OCI-LY1 (cell line): ENCODE measurements around the gene HOXA2.

ENCODE experiments used
- H2AFZ ChIP-seq: fragments of 200-600 bp; sonication (generic), shearing (Covaris generic); 2 replicates; pipeline ENCODE4 v1.6.0; 2014; ENCODE audit warnings: antibody characterized with exemption, mild to moderate bottlenecking, low read length
- H3F3A ChIP-seq: fragments of 200-600 bp; sonication (generic), shearing (Covaris generic); 2 replicates; pipeline ENCODE4 v1.6.0; 2014; ENCODE audit warnings: mild to moderate bottlenecking, antibody characterized with exemption, low read length, moderate library complexity; ENCODE audit not compliant: insufficient read depth
- H3K27ac ChIP-seq: fragments of 200-600 bp; sonication (generic); 2 replicates; pipeline ENCODE4 v1.5.1; 2014; ENCODE audit warnings: low read length, mixed run types, mild to moderate bottlenecking, low read depth; ENCODE audit not compliant: poor library complexity, severe bottlenecking
- H3K27me3 ChIP-seq: fragments of 200-600 bp; sonication (generic); 2 replicates; pipeline ENCODE4 v1.6.0; 2014; ENCODE audit warnings: antibody characterized with exemption, mild to moderate bottlenecking, low read length, moderate library complexity; ENCODE audit not compliant: insufficient read depth
- H3K36me3 ChIP-seq: fragments of 200-600 bp; sonication (generic); 2 replicates; pipeline ENCODE4 v1.6.1; 2014; ENCODE audit warnings: mild to moderate bottlenecking, antibody characterized with exemption, low read length, moderate library complexity, mixed read lengths; ENCODE audit not compliant: insufficient read depth
- H3K4me1 ChIP-seq: fragments of 200-600 bp; sonication (generic); 2 replicates; pipeline ENCODE4 v1.5.1; 2014; ENCODE audit warnings: mild to moderate bottlenecking, low read length, moderate library complexity; ENCODE audit not compliant: insufficient read depth, severe bottlenecking
- H3K4me2 ChIP-seq: fragments of 200-600 bp; sonication (generic), shearing (Covaris generic); 2 replicates; pipeline ENCODE4 v1.6.1; 2014; ENCODE audit warnings: low read length
- H3K4me3 ChIP-seq: fragments of 200-600 bp; sonication (generic); 2 replicates; pipeline ENCODE4 v1.5.1; 2014; ENCODE audit warnings: low read length, low read depth, mild to moderate bottlenecking, mixed read lengths; ENCODE audit not compliant: poor library complexity, severe bottlenecking
- H3K79me2 ChIP-seq: fragments of 200-600 bp; shearing (Covaris generic); 2 replicates; pipeline ENCODE4 v1.6.1; 2016; ENCODE audit warnings: mixed run types, low read length, mixed read lengths; ENCODE audit not compliant: insufficient read depth
- H3K9ac ChIP-seq: fragments of 200-600 bp; sonication (generic), shearing (Covaris generic); 2 replicates; pipeline ENCODE4 v1.6.1; 2014; ENCODE audit warnings: mild to moderate bottlenecking, low read length, mixed read lengths
- H3K9me2 ChIP-seq: fragments of 200-600 bp; sonication (generic), shearing (Covaris generic); 2 replicates; pipeline ENCODE4 v1.6.1; 2014; ENCODE audit warnings: low read depth, mild to moderate bottlenecking, low read length, mixed read lengths
- H3K9me3 ChIP-seq: fragments of 200-600 bp; shearing (Covaris generic); 2 replicates; pipeline ENCODE4 v1.6.1; 2014; ENCODE audit warnings: low read length, mixed read lengths
- H4K20me1 ChIP-seq: fragments of 200-600 bp; sonication (generic), shearing (Covaris generic); 2 replicates; pipeline ENCODE4 v1.6.0; 2016; ENCODE audit warnings: mild to moderate bottlenecking, low read length; ENCODE audit not compliant: insufficient read depth
- CTCF ChIP-seq: fragments of 200-600 bp; sonication (generic), shearing (Covaris generic); IDR thresholded peaks from 2 replicates; pipeline ENCODE4 v1.5.1; 2017; ENCODE audit warnings: mild to moderate bottlenecking, antibody characterized with exemption, low read length, moderate library complexity, mixed read lengths
- EZH2 ChIP-seq: fragments of 200-600 bp; sonication (generic), shearing (Covaris generic); IDR thresholded peaks from 2 replicates; pipeline ENCODE4 v1.8.0; 2017; ENCODE audit warnings: borderline replicate concordance, mixed run types, mild to moderate bottlenecking, antibody characterized with exemption, low read length, moderate library complexity, mixed read lengths

Gene HOXA2

GRCh38 chr7:27065709-27066108 is 36.8 kb downstream of the HOXA2 start:
- no peaks in the 10 kb centered on the region for H3K79me2 ChIP-seq
- no peaks in the 10 kb centered on the region for H3K4me1 ChIP-seq
- H3K27me3 ChIP-seq: no peaks in the 10 kb centered on the region
- H3K27ac ChIP-seq: no peak overlapping the region
- no peak overlapping the region for H2AFZ ChIP-seq
- H3K9me3 ChIP-seq: no peaks in the 10 kb centered on the region
- no peak overlapping the region for H3K4me3 ChIP-seq
- TF ChIP-seq CTCF: no peak
- TF ChIP-seq EZH2: no peak
- no peaks in the 10 kb centered on the region for H3K9me2 ChIP-seq
- H4K20me1 ChIP-seq: no peaks in the 10 kb centered on the region
- H3K4me2 ChIP-seq: no peak overlapping the region
- H3F3A ChIP-seq: no peaks in the 10 kb centered on the region
- no peak overlapping the region for H3K9ac ChIP-seq
- no peaks in the 10 kb centered on the region for H3K36me3 ChIP-seq

GRCh38 chr7:27064661-27065060 is 37.8 kb downstream of the HOXA2 start:
- Histone ChIP-seq H2AFZ (no peak overlapping the region), H3K9ac (no peak overlapping the region), H4K20me1 (no peaks in the 10 kb centered on the region), H3F3A (no peaks in the 10 kb centered on the region), H3K4me2 (no peak overlapping the region), H3K4me1 (no peaks in the 10 kb centered on the region), H3K79me2 (no peaks in the 10 kb centered on the region), H3K4me3 (no peak overlapping the region), H3K9me3 (no peaks in the 10 kb centered on the region), H3K9me2 (no peaks in the 10 kb centered on the region), H3K27me3 (no peaks in the 10 kb centered on the region), H3K36me3 (no peaks in the 10 kb centered on the region), H3K27ac (no peak overlapping the region)
- no peak for TF ChIP-seq CTCF
- TF ChIP-seq EZH2: no peak

- Histone ChIP-seq H3K4me2 (no peak overlapping the region), H2AFZ (no peak overlapping the region), H3K36me3 (no peaks in the 10 kb centered on the region), H3K79me2 (no peaks in the 10 kb centered on the region), H3K9ac (no peak overlapping the region), H3K27me3 (no peaks in the 10 kb centered on the region), H4K20me1 (no peaks in the 10 kb centered on the region), H3K4me1 (no peaks in the 10 kb centered on the region), H3K4me3 (no peak overlapping the region), H3K27ac (no peak overlapping the region), H3F3A (no peaks in the 10 kb centered on the region), H3K9me3 (no peaks in the 10 kb centered on the region), H3K9me2 (no peaks in the 10 kb centered on the region)
- TF ChIP-seq CTCF (no peak), EZH2 (no peak)
Observed at GRCh38 chr7:27064159-27064558, 38.3 kb downstream of the HOXA2 start.
